Heart left ventricle (tissue), 13 donors: ENCODE measurements around the gene NDUFS8.
"Not testable (repeated sequence)": the region's sequence is repeated elsewhere in the genome, so short reads cannot be mapped to it uniquely, and the experiment has no call there.

Experiments used
- POLR2A ChIP-seq, 2 donors: fragments of 450-650 bp; IDR thresholded peaks; one replicate each; pipeline ENCODE4 v1.6.1; 2017; ENCODE audit warnings: antibody characterized with exemption in 2 of 2, mild to moderate bottlenecking in 2 of 2, moderate library complexity in 2 of 2
- TF ChIP-seq, protein P1 (sequence below), 12 donors: fragments of 200-600 bp; sonication (generic) in 4 of 12; IDR thresholded peaks; one replicate each; pipeline versions ENCODE4 v1.5.0 to v1.8.0; 2018 to 2022; ENCODE audit warnings: antibody characterized with exemption in 12 of 12, mild to moderate bottlenecking in 5 of 12
- donor health status: ischemic (EF 13 %, LVEDD 7.1; RV severe dilation, severe dysfunction).
- donor health status: DM: no; HTN: yes; CAD: no.
- donor health status: DM: no; HTN: no; CAD: no.
- donor health status: ischemic (EF 25% LVEDD 6.9; RV normal size, moderate dysfunction).
- donor health status: ischemic (EF 25% LVEDD 5.7; RV mildly dilated, moderate dysfunction).
- donor health status: ischemic (EF 35%, LVEDD 5.7; RV mildly dilated, moderate dysfunction).
- donor health status: nonischemic (EF 11% LVEDD 7.7; RV severe dilation, severe dysfunction).
- donor health status: DM: yes; HTN: yes; CAD: no.
- donor health status: PGD.
- donor health status: ischemic (EF 29% LVEDD 5.4; RV normal size, mild dysfunction).
- donor health status: nonischemic (EF 23%, LVEDD 6.1; RV moderate dilation, normal function).

DNA sequence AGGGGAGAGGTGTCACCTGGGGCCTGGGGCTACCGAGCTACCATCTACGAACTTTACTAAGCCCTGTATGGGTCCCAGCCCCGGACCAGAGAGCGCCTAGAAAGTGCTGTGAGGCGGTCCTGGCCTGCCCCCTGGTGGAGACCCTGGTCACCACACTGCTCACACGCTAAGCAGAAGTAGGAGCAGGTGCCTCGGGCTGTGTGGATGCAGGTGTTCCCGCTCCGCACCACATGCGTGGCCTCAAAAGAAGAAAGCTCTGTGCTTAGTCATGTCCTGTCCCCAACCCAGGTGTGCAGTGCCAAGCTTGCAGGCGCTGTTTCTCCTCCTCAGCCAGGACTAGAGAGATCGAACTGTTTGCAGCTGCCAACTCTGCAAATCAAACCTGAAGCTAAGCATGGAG, 36.7 kb upstream of the NDUFS8 start:
- TF ChIP-seq, protein P1, sequence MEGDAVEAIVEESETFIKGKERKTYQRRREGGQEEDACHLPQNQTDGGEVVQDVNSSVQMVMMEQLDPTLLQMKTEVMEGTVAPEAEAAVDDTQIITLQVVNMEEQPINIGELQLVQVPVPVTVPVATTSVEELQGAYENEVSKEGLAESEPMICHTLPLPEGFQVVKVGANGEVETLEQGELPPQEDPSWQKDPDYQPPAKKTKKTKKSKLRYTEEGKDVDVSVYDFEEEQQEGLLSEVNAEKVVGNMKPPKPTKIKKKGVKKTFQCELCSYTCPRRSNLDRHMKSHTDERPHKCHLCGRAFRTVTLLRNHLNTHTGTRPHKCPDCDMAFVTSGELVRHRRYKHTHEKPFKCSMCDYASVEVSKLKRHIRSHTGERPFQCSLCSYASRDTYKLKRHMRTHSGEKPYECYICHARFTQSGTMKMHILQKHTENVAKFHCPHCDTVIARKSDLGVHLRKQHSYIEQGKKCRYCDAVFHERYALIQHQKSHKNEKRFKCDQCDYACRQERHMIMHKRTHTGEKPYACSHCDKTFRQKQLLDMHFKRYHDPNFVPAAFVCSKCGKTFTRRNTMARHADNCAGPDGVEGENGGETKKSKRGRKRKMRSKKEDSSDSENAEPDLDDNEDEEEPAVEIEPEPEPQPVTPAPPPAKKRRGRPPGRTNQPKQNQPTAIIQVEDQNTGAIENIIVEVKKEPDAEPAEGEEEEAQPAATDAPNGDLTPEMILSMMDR (IDR thresholded peaks at IDR 0.05): peak; percentile 30 to 61 (median 48)
- not testable (repeated sequence) for TF ChIP-seq POLR2A (IDR thresholded peaks at IDR 0.05)
